GM23338 (cell line): ENCODE measurements around the gene C1QTNF2. TPM values are rescaled to one million over a fixed set of nuclear protein-coding genes. Genes with fewer than 3 reads are reported as not detected.

Experiments used
- ATAC-seq: fragments of 200-7000 bp; cut with Tn5 transposase; 3 replicates; pipeline ENCODE4 v1.9.1; 2020
- DNase-seq: peaks from one replicate; pipeline ENCODE4 v3.0.0-alpha.2; 2015; ENCODE audit warnings: low spot score
- H2AFZ ChIP-seq: fragments of 200-600 bp; sonication (generic); 2 replicates; pipeline ENCODE4 v1.8.0; 2016; ENCODE audit warnings: antibody characterized with exemption, mild to moderate bottlenecking, moderate library complexity
- H3F3A ChIP-seq: fragments of 200-600 bp; sonication (generic); replicated peaks from 2 replicates; pipeline ENCODE4 v1.8.0; 2017; ENCODE audit warnings: antibody characterized with exemption, mixed run types, low read depth
- H3K27ac ChIP-seq: fragments of 200-600 bp; sonication (generic); 2 replicates; pipeline ENCODE4 v1.6.1; 2016; ENCODE audit warnings: low read depth
- H3K27me3 ChIP-seq: fragments of 200-600 bp; sonication (generic); 2 replicates; pipeline ENCODE4 v1.8.0; 2016; ENCODE audit warnings: mild to moderate bottlenecking, mixed run types, moderate library complexity; ENCODE audit not compliant: insufficient read depth
- H3K36me3 ChIP-seq: fragments of 200-600 bp; sonication (generic); 2 replicates; pipeline ENCODE4 v1.8.0; 2016; ENCODE audit warnings: mild to moderate bottlenecking; ENCODE audit not compliant: insufficient read depth
- H3K4me1 ChIP-seq: fragments of 200-600 bp; sonication (generic); 2 replicates; pipeline ENCODE4 v1.8.0; 2016; ENCODE audit warnings: mild to moderate bottlenecking, moderate library complexity; ENCODE audit not compliant: insufficient read depth
- H3K4me2 ChIP-seq: fragments of 200-600 bp; sonication (generic); 2 replicates; pipeline ENCODE4 v1.7.1; 2017; ENCODE audit warnings: mixed run types
- H3K4me3 ChIP-seq: fragments of 200-600 bp; sonication (generic); 2 replicates; pipeline ENCODE4 v1.6.1; 2016; ENCODE audit warnings: mixed run types
- H3K79me2 ChIP-seq: fragments of 200-600 bp; sonication (generic); replicated peaks from 2 replicates; pipeline ENCODE4 v1.8.0; 2017; ENCODE audit warnings: mild to moderate bottlenecking; ENCODE audit not compliant: insufficient read depth
- H3K9me2 ChIP-seq: fragments of 200-600 bp; sonication (generic); 2 replicates; pipeline ENCODE4 v1.8.0; 2017; ENCODE audit not compliant: insufficient read depth
- H4K20me1 ChIP-seq: fragments of 200-600 bp; sonication (generic); replicated peaks from 2 replicates; pipeline ENCODE4 v1.8.0; 2017; ENCODE audit warnings: mild to moderate bottlenecking; ENCODE audit not compliant: insufficient read depth
- H3K27ac Mint-ChIP-seq: 2 replicates; pipeline ENCODE4 v1.8.0; 2020; ENCODE audit warnings: inconsistent platforms, mild to moderate bottlenecking, moderate library complexity, mixed read lengths
- H3K27me3 Mint-ChIP-seq: 3 replicates; pipeline ENCODE4 v1.8.0; 2022; ENCODE audit warnings: low read depth, mild to moderate bottlenecking, moderate library complexity, mixed read lengths, inconsistent platforms; ENCODE audit not compliant: insufficient read depth, poor library complexity
- H3K36me3 Mint-ChIP-seq: 3 replicates; pipeline ENCODE4 v1.8.0; 2021; ENCODE audit warnings: low read depth, mild to moderate bottlenecking, inconsistent platforms, moderate library complexity, mixed read lengths
- H3K4me1 Mint-ChIP-seq: 3 replicates; pipeline ENCODE4 v1.8.0; 2020; ENCODE audit warnings: mild to moderate bottlenecking, inconsistent platforms, mixed read lengths
- H3K4me3 Mint-ChIP-seq: 3 replicates; pipeline ENCODE4 v1.8.0; 2021; ENCODE audit warnings: moderate library complexity, mild to moderate bottlenecking, inconsistent platforms, mixed read lengths
- H3K9me3 Mint-ChIP-seq: 3 replicates; pipeline ENCODE4 v1.8.0; 2020; ENCODE audit warnings: moderate library complexity, mild to moderate bottlenecking, inconsistent platforms, mixed read lengths
- JUNB ChIP-seq: IDR thresholded peaks from one replicate; pipeline ENCODE4 v1.6.1; 2016; ENCODE audit warnings: antibody characterized with exemption; ENCODE audit not compliant: unreplicated experiment
- POLR2AphosphoS5 ChIP-seq: IDR thresholded peaks from 2 replicates; pipeline ENCODE4 v1.6.1; 2016; ENCODE audit warnings: antibody characterized with exemption, low read depth
- polyA plus RNA-seq: library from polyadenylated mRNA; unstranded; fragments of >200 nt; fragmentation: Nextera tagmentation; extraction: Ambion mirVana; gene quantifications from 2 replicates; pipeline ENCODE4 v1.2.1, GENCODE V29; 2016
- total RNA-seq: library from RNA; depleted of rRNA; stranded (reverse); fragments of >200 nt; shearing (Covaris generic); gene quantifications from 2 replicates; pipeline ENCODE4 v1.2.3, GENCODE V29; 2014
- TF ChIP-seq, protein P1 (sequence below): fragments of 250-450 bp; sonication (Bioruptor Pico); IDR thresholded peaks from 2 replicates; pipeline ENCODE4 v1.5.0; 2020; ENCODE audit warnings: mild to moderate bottlenecking, moderate library complexity

C1QTNF2 gene
- total and polyA plus RNA-seq, 2 experiments from 2014 or later = 0.56 to 0.92 TPM

DNA sequence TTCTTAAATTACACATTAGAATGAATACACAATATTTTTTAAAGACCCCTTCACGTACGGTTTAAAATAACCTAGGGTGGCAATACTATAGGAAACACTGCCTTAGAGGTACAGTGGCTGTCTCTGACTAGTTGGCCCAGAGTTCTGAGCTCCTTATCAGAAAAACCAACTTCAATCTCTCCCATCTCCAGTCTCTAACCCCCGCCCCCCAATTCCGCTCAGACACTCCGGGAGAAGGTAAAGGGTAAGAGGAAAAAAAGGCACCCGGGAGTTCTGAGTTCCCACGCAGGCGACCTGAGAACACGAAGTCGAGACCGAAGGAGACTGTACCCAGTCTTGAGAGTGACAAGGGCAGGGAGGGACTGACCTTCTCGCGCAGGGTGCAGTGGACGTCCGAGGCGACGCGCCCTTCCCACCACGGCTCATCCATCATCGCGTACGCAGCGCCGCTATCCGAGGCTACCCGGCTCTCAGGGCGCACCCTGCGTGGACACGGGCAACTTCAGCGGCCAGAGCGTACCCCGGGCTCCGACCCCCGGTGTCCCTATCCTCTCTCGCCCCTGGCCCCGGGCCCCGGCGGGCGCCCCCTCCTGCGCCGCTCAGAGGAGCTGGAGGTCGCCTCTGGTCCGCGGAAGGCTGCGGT lies 58.8 kb downstream of the C1QTNF2 start (continued):
- TF ChIP-seq, protein P1, sequence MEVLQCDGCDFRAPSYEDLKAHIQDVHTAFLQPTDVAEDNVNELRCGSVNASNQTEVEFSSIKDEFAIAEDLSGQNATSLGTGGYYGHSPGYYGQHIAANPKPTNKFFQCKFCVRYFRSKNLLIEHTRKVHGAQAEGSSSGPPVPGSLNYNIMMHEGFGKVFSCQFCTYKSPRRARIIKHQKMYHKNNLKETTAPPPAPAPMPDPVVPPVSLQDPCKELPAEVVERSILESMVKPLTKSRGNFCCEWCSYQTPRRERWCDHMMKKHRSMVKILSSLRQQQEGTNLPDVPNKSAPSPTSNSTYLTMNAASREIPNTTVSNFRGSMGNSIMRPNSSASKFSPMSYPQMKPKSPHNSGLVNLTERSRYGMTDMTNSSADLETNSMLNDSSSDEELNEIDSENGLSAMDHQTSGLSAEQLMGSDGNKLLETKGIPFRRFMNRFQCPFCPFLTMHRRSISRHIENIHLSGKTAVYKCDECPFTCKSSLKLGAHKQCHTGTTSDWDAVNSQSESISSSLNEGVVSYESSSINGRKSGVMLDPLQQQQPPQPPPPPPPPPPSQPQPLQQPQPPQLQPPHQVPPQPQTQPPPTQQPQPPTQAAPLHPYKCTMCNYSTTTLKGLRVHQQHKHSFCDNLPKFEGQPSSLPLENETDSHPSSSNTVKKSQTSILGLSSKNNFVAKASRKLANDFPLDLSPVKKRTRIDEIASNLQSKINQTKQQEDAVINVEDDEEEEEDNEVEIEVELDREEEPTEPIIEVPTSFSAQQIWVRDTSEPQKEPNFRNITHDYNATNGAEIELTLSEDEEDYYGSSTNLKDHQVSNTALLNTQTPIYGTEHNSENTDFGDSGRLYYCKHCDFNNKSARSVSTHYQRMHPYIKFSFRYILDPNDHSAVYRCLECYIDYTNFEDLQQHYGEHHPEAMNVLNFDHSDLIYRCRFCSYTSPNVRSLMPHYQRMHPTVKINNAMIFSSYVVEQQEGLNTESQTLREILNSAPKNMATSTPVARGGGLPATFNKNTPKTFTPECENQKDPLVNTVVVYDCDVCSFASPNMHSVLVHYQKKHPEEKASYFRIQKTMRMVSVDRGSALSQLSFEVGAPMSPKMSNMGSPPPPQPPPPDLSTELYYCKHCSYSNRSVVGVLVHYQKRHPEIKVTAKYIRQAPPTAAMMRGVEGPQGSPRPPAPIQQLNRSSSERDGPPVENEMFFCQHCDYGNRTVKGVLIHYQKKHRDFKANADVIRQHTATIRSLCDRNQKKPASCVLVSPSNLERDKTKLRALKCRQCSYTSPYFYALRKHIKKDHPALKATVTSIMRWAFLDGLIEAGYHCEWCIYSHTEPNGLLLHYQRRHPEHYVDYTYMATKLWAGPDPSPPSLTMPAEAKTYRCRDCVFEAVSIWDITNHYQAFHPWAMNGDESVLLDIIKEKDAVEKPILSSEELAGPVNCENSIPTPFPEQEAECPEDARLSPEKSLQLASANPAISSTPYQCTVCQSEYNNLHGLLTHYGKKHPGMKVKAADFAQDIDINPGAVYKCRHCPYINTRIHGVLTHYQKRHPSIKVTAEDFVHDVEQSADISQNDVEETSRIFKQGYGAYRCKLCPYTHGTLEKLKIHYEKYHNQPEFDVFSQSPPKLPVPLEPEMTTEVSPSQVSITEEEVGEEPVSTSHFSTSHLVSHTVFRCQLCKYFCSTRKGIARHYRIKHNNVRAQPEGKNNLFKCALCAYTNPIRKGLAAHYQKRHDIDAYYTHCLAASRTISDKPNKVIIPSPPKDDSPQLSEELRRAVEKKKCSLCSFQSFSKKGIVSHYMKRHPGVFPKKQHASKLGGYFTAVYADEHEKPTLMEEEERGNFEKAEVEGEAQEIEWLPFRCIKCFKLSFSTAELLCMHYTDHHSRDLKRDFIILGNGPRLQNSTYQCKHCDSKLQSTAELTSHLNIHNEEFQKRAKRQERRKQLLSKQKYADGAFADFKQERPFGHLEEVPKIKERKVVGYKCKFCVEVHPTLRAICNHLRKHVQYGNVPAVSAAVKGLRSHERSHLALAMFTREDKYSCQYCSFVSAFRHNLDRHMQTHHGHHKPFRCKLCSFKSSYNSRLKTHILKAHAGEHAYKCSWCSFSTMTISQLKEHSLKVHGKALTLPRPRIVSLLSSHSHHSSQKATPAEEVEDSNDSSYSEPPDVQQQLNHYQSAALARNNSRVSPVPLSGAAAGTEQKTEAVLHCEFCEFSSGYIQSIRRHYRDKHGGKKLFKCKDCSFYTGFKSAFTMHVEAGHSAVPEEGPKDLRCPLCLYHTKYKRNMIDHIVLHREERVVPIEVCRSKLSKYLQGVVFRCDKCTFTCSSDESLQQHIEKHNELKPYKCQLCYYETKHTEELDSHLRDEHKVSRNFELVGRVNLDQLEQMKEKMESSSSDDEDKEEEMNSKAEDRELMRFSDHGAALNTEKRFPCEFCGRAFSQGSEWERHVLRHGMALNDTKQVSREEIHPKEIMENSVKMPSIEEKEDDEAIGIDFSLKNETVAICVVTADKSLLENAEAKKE (CRISPR knock-in tag) = no peak

DNA sequence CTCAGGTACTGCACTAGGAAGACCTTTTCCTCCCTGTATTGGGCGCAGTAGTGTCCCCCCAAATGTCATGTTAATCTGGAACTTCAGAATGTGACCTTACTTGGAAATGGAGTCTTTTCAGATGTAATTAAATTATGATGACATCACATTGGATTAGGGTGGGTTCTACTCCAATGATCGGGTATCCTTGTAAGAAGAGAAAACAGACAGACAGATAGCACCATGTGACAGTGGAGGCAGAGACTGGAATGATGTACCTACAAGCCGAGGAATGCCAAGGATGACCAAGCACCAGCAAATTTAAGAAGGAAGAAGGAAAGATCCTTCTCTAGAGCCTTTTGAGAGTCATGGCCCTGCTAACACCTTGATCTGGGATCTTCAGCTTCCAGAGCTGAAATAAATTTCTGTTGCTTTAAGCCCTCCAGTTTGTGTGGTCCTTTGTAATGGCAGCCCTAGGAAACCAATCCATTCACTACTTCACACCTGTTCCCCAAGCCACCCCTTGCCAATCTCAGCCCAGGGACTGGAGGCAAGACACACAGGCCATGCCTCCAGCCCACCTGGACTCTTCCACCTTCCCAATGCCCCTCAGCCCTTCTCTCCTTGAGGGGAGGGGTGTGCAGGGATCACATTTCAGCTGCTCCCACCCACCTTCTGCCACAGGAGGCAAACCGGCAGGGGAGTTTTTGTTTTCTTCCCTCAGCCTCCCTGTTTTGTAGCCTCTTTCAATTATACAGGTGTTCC lies 59.7 kb downstream of the C1QTNF2 start:
- H3K27ac ChIP-seq = no peak overlapping the region
- no peak overlapping the region for H2AFZ ChIP-seq
- H3K4me3 ChIP-seq = peak overlapping the region; percentile 86
- H3K9me2 ChIP-seq = no peaks in the 10 kb centered on the region
- no peak overlapping the region for H3K27ac Mint-ChIP-seq
- peaks cover 8% of the 10 kb centered on the region for H3K27me3 Mint-ChIP-seq
- H3K4me3 Mint-ChIP-seq = peak overlapping the region; percentile 94
- DNase-seq = peak; percentile 51
- peaks cover 47% of the 10 kb centered on the region for H3K4me1 Mint-ChIP-seq
- H3K36me3 ChIP-seq = peaks cover 4% of the 10 kb centered on the region; the same call in 1 of the 2 replicates
- H3K36me3 Mint-ChIP-seq = peaks cover 46% of the 10 kb centered on the region
- H3K9me3 Mint-ChIP-seq = no peaks in the 10 kb centered on the region; the same call in 2 of the 3 replicates
- 0 out of 2 replicates have a peak, but pooled peaks cover 3% of the 10 kb centered on the region for H3F3A ChIP-seq
- peak overlapping the region; percentile 85 for H3K4me2 ChIP-seq
- H4K20me1 ChIP-seq = peaks cover 22% of the 10 kb centered on the region
- H3K4me1 ChIP-seq = peaks cover 36% of the 10 kb centered on the region
- peaks cover 60% of the 10 kb centered on the region for H3K79me2 ChIP-seq
- peak; percentile 51 for ATAC-seq
- H3K27me3 ChIP-seq = no peaks in the 10 kb centered on the region
- TF ChIP-seq JUNB (no peak), POLR2AphosphoS5 (no peak)
- TF ChIP-seq, protein P1 (CRISPR knock-in tag) = no peak
